H1 (cell line): Measurements from ENCODE around the gene FARS2. TPM values are rescaled to one million over a fixed set of nuclear protein-coding genes. Genes with fewer than 3 reads are reported as not detected.

Experiments
- CTCF ChIA-PET: fragments of 300-600 bp; sonication (Branson Sonifier 250); formaldehyde crosslinking; loops from one replicate; lab custom pipeline; 2021; ENCODE audit not compliant: partially characterized antibody; lab: Charles Lee
- POLR2A ChIA-PET: fragments of 300-600 bp; sonication (Branson Sonifier 250); formaldehyde crosslinking; loops from one replicate; lab custom pipeline; 2021; ENCODE audit warnings: inconsistent platforms; ENCODE audit not compliant: partially characterized antibody; lab: Charles Lee
- DNase-seq, 2 experiments: peaks; one replicate each; pipeline versions ENCODE4 v3.0.0 to v3.0.0-alpha.2; 2010 to 2022; ENCODE audit warnings: low spot score in 2 of 2, low read depth in 1 of 2, mixed read lengths in 1 of 2
- FAIRE-seq: peaks from 2 replicates; lab custom pipeline; 2011; peaks lifted over from hg19 to GRCh38; lab: Jason Lieb, UNC
- H2AFZ ChIP-seq: 2 replicates; pipeline ENCODE4 v1.8.1; 2012; ENCODE audit warnings: low read length, inconsistent platforms
- H2AK5ac ChIP-seq: 2 replicates; pipeline ENCODE4 v1.6.1; 2013; ENCODE audit warnings: low read depth, low read length
- H2BK120ac ChIP-seq: replicated peaks from 2 replicates; pipeline ENCODE3; 2013; ENCODE audit warnings: low read depth, low read length, inconsistent platforms
- H2BK12ac ChIP-seq: 2 replicates; pipeline ENCODE4 v1.6.1; 2013; ENCODE audit warnings: low read depth, low read length
- H2BK15ac ChIP-seq: 2 replicates; pipeline ENCODE4 v1.6.1; 2013; ENCODE audit warnings: low read length
- H2BK20ac ChIP-seq: 2 replicates; pipeline ENCODE4 v1.6.1; 2013; ENCODE audit warnings: low read length
- H2BK5ac ChIP-seq: 2 replicates; pipeline ENCODE4 v1.6.1; 2013; ENCODE audit warnings: low read depth, low read length
- H3K14ac ChIP-seq: 2 replicates; pipeline ENCODE4 v1.6.1; 2013; ENCODE audit warnings: inconsistent platforms; ENCODE audit not compliant: insufficient read length
- H3K18ac ChIP-seq: 2 replicates; pipeline ENCODE4 v1.6.1; 2013; ENCODE audit warnings: low read length; ENCODE audit errors: extremely low read depth
- H3K23ac ChIP-seq: 2 replicates; pipeline ENCODE4 v1.6.1; 2013; ENCODE audit warnings: inconsistent platforms; ENCODE audit not compliant: insufficient read length
- H3K23me2 ChIP-seq: 2 replicates; pipeline ENCODE4 v1.6.1; 2013; ENCODE audit warnings: low read depth, low read length
- H3K27ac ChIP-seq: 2 replicates; pipeline ENCODE4 v1.6.1; 2011; ENCODE audit warnings: low read depth, low read length, inconsistent platforms
- H3K27me3 ChIP-seq, 4 experiments: replicated peaks in 1 of 4; 1 replicate in 1 of 4; 2 replicates in 3 of 4; pipeline versions ENCODE4 v1.6.1 to v1.8.1; 2011 to 2013; ENCODE audit warnings: low read length in 3 of 4, mild to moderate bottlenecking in 3 of 4, inconsistent platforms in 2 of 4, mixed read lengths in 2 of 4, moderate library complexity in 1 of 4; ENCODE audit not compliant: control insufficient read depth in 3 of 4, insufficient read depth in 3 of 4; ENCODE audit errors: extremely low read depth in 1 of 4
- H3K36me3 ChIP-seq, 4 experiments: 2 replicates each; pipeline versions ENCODE4 v1.6.1 to v1.8.1; 2011 to 2013; ENCODE audit warnings: mild to moderate bottlenecking in 4 of 4, low read length in 3 of 4, moderate library complexity in 2 of 4, control low read depth in 1 of 4, inconsistent platforms in 1 of 4; ENCODE audit not compliant: insufficient read depth in 4 of 4, control insufficient read depth in 2 of 4
- H3K4ac ChIP-seq: replicated peaks from 2 replicates; pipeline ENCODE3; 2013; ENCODE audit warnings: low read length, low read depth, mixed read lengths, inconsistent platforms; ENCODE audit not compliant: insufficient read length
- H3K4me1 ChIP-seq, 4 experiments: replicated peaks in 1 of 4; 1 replicate in 1 of 4; 2 replicates in 3 of 4; pipeline versions ENCODE4 v1.6.1 to v1.8.1; 2011 to 2013; ENCODE audit warnings: low read length in 3 of 4, inconsistent platforms in 2 of 4, mixed read lengths in 1 of 4; ENCODE audit not compliant: insufficient read depth in 4 of 4, control insufficient read depth in 3 of 4
- H3K4me2 ChIP-seq, 2 experiments: 2 replicates each; pipeline versions ENCODE4 v1.6.1 to v1.8.1; 2011 to 2013; ENCODE audit warnings: low read depth in 2 of 2, low read length in 2 of 2, control low read depth in 1 of 2, inconsistent platforms in 1 of 2, mild to moderate bottlenecking in 1 of 2; ENCODE audit not compliant: insufficient read depth in 1 of 2
- H3K4me3 ChIP-seq, 4 experiments: fragments of 200-600, 300-600 bp in 1 of 4; sonication (generic), shearing (Covaris generic), sonication (Bioruptor Twin) in 1 of 4; 2 replicates each; pipeline versions ENCODE4 v1.5.1 to v1.8.1; 2011 to 2016; ENCODE audit warnings: low read length in 4 of 4, low read depth in 3 of 4, control low read depth in 2 of 4, inconsistent platforms in 2 of 4, mild to moderate bottlenecking in 2 of 4, mixed read lengths in 1 of 4, moderate library complexity in 1 of 4; ENCODE audit not compliant: insufficient read depth in 2 of 4; ENCODE audit errors: extremely low read depth in 1 of 4
- H3K56ac ChIP-seq: replicated peaks from 2 replicates; pipeline ENCODE3; 2013; ENCODE audit warnings: low read depth, mild to moderate bottlenecking, mixed read lengths, low read length, inconsistent platforms; ENCODE audit not compliant: insufficient read length
- H3K79me1 ChIP-seq: 2 replicates; pipeline ENCODE4 v1.6.1; 2013; ENCODE audit warnings: low read depth, low read length, control low read depth
- H3K79me2 ChIP-seq, 2 experiments: 2 replicates each; pipeline versions ENCODE4 v1.6.1 to v1.8.1; 2012 to 2013; ENCODE audit warnings: low read length in 2 of 2, mild to moderate bottlenecking in 2 of 2, inconsistent platforms in 1 of 2; ENCODE audit not compliant: insufficient read depth in 2 of 2, control insufficient read depth in 1 of 2
- H3K9ac ChIP-seq, 4 experiments: replicated peaks in 1 of 4; 1 replicate in 1 of 4; 2 replicates in 3 of 4; pipeline versions ENCODE4 v1.6.1 to v1.8.1; 2011 to 2013; ENCODE audit warnings: low read depth in 3 of 4, low read length in 3 of 4, control low read depth in 2 of 4, mild to moderate bottlenecking in 2 of 4, moderate library complexity in 2 of 4, inconsistent platforms in 1 of 4; ENCODE audit errors: extremely low read depth in 1 of 4
- H3K9me3 ChIP-seq, 2 experiments: 2 replicates each; pipeline versions ENCODE4 v1.6.1 to v1.8.1; 2012 to 2013; ENCODE audit warnings: mild to moderate bottlenecking in 2 of 2, moderate library complexity in 2 of 2, control low read depth in 1 of 2, inconsistent platforms in 1 of 2, low read depth in 1 of 2, low read length in 1 of 2, mixed read lengths in 1 of 2; ENCODE audit not compliant: insufficient read depth in 2 of 2
- H4K20me1 ChIP-seq, 2 experiments: replicated peaks in 1 of 2; 2 replicates each; pipeline versions ENCODE3 to v1.8.1; 2011 to 2013; ENCODE audit warnings: inconsistent platforms in 2 of 2, low read length in 2 of 2, mild to moderate bottlenecking in 1 of 2; ENCODE audit not compliant: insufficient read depth in 2 of 2, control insufficient read depth in 1 of 2
- H4K5ac ChIP-seq: 2 replicates; pipeline ENCODE4 v1.6.1; 2013; ENCODE audit warnings: low read length, low read depth, mixed read lengths, inconsistent platforms; ENCODE audit not compliant: insufficient read length
- H4K8ac ChIP-seq: 2 replicates; pipeline ENCODE4 v1.8.0; 2013; ENCODE audit warnings: mild to moderate bottlenecking, moderate library complexity, low read length, inconsistent platforms; ENCODE audit not compliant: insufficient read depth; ENCODE audit errors: extremely low read depth
- H4K91ac ChIP-seq: replicated peaks from 2 replicates; pipeline ENCODE3; 2013; ENCODE audit warnings: low read length, mixed read lengths, inconsistent platforms; ENCODE audit not compliant: insufficient read length
- ASH2L ChIP-seq: fragments of 200-600, 300-600 bp; sonication (generic); IDR thresholded peaks from one replicate; pipeline ENCODE4 v1.7.1; 2017; ENCODE audit warnings: low read length
- BACH1 ChIP-seq: IDR thresholded peaks from 2 replicates; pipeline ENCODE4 v1.6.1; 2012; ENCODE audit warnings: low read length, improper control_type of control experiment
- CHD1 ChIP-seq: IDR thresholded peaks from 2 replicates; pipeline ENCODE4 v1.6.1; 2012; ENCODE audit warnings: low read depth, low read length, improper control_type of control experiment
- CHD2 ChIP-seq: IDR thresholded peaks from 2 replicates; pipeline ENCODE4 v1.6.1; 2012; ENCODE audit warnings: low read length, improper control_type of control experiment
- CREB1 ChIP-seq: IDR thresholded peaks from 2 replicates; pipeline ENCODE4 v1.6.1; 2012; ENCODE audit warnings: inconsistent platforms
- EGR1 ChIP-seq: IDR thresholded peaks from 2 replicates; pipeline ENCODE4 v1.6.1; 2011; ENCODE audit warnings: low read depth, low read length, borderline replicate concordance
- KDM4A ChIP-seq: IDR thresholded peaks from one replicate; pipeline ENCODE4 v1.7.1; 2012; ENCODE audit warnings: low read depth, mild to moderate bottlenecking, moderate library complexity, low read length, inconsistent platforms; ENCODE audit not compliant: severe bottlenecking
- MAX ChIP-seq: IDR thresholded peaks from 2 replicates; pipeline ENCODE4 v1.6.1; 2012; ENCODE audit warnings: inconsistent platforms
- POLR2AphosphoS5 ChIP-seq: IDR thresholded peaks from 2 replicates; pipeline ENCODE4 v1.6.1; 2011; ENCODE audit warnings: low read depth, low read length
- RBBP5 ChIP-seq: IDR thresholded peaks from 2 replicates; pipeline ENCODE4 v1.7.1; 2012; ENCODE audit warnings: low read depth, mild to moderate bottlenecking, inconsistent platforms, low read length, moderate library complexity, borderline replicate concordance
- SP2 ChIP-seq: IDR thresholded peaks from 2 replicates; pipeline ENCODE4 v1.6.1; 2012; ENCODE audit warnings: mild to moderate bottlenecking, low read length, inconsistent platforms
- TAF7 ChIP-seq: optimal IDR thresholded peaks from 2 replicates; pipeline ENCODE3; 2011; ENCODE audit warnings: low read depth, mild to moderate bottlenecking, inconsistent platforms, low read length, moderate library complexity, borderline replicate concordance
- YY1 ChIP-seq: IDR thresholded peaks from 2 replicates; pipeline ENCODE4 v1.6.1; 2011; ENCODE audit warnings: low read depth, mild to moderate bottlenecking, low read length
- polyA plus RNA-seq, 7 experiments: library from polyadenylated mRNA; depleted of rRNA in 3 of 7; stranded (reverse) in 5 of 7; unstranded in 2 of 7; fragments of >200 nt in 5 of 7; fragments of 200-250 nt in 2 of 7; gene quantifications; 1 replicate in 5 of 7; 2 replicates in 1 of 7; 4 replicates in 1 of 7; pipeline versions ENCODE4 v1.2.1 to v1.2.3, GENCODE V29; 2011 to 2013; ENCODE audit warnings: missing spikeins in 2 of 7, mixed read lengths in 2 of 7
- total RNA-seq: library from RNA; stranded (reverse); fragmentation: NEBNext Ultra II Directional; extraction: Animal tissue kit (Norgen Biotek cat#: 25700); gene quantifications from 2 replicates; pipeline ENCODE4 v1.2.1, GENCODE V29; 2021
- TF ChIP-seq, protein P1 (sequence below), 3 experiments: IDR thresholded peaks; 1 replicate in 2 of 3; 2 replicates in 1 of 3; pipeline versions ENCODE4 v1.5.1 to v1.6.1; 2011; ENCODE audit warnings: low read length in 3 of 3, mild to moderate bottlenecking in 3 of 3, inconsistent platforms in 2 of 3, low read depth in 1 of 3, moderate library complexity in 1 of 3; ENCODE audit not compliant: insufficient read depth in 1 of 3; ENCODE audit errors: control extremely low read depth in 1 of 3

Gene FARS2
- total and polyA plus RNA-seq, 2 of the 8 experiments (the other 6 are each of a cell fraction or from before 2014, with no cell fraction given) = 11.7 to 14.4 TPM

GRCh38 chr6:5307058-5307457, 45.7 kb downstream of the FARS2 start:
- no peaks in the 10 kb centered on the region for H3K79me1 ChIP-seq
- H4K91ac ChIP-seq = no peak overlapping the region
- no peak overlapping the region for H3K9ac ChIP-seq
- H2AFZ ChIP-seq = no peak overlapping the region
- no peaks in the 10 kb centered on the region for H3K79me2 ChIP-seq
- no peak overlapping the region for H2AK5ac ChIP-seq
- no peak for DNase-seq
- no peak for FAIRE-seq
- H3K4me2 ChIP-seq = no peak overlapping the region
- no peaks in the 10 kb centered on the region for H3K27me3 ChIP-seq
- no peaks in the 10 kb centered on the region for H3K9me3 ChIP-seq
- H3K14ac ChIP-seq = no peak overlapping the region
- no peak overlapping the region for H2BK12ac ChIP-seq
- no peak overlapping the region for H3K18ac ChIP-seq
- no peak overlapping the region for H3K56ac ChIP-seq
- H3K4ac ChIP-seq = no peak overlapping the region
- H3K4me1 ChIP-seq = no peaks in the 10 kb centered on the region; a peak in 1 of 7 replicates
- ChIA-PET CTCF (interaction anchor here (10.6 kb wide), 1 partner anchor 90 kb away, joined by 126 read pairs; no protein-coding TSS in a partner anchor), POLR2A (no interaction called here)
- no peak overlapping the region for H2BK15ac ChIP-seq
- H3K36me3 ChIP-seq = no peaks in the 10 kb centered on the region
- H2BK20ac ChIP-seq = no peak overlapping the region
- no peak overlapping the region for H3K23ac ChIP-seq
- no peak overlapping the region for H2BK120ac ChIP-seq
- H3K23me2 ChIP-seq = no peaks in the 10 kb centered on the region
- no peak overlapping the region for H4K5ac ChIP-seq
- no peak overlapping the region for H2BK5ac ChIP-seq
- H3K27ac ChIP-seq = no peak overlapping the region
- H4K8ac ChIP-seq = no peak overlapping the region
- no peak overlapping the region for H3K4me3 ChIP-seq
- H4K20me1 ChIP-seq = peaks cover 0 to 2% of the 10 kb centered on the region in 2 experiments
- TF ChIP-seq EGR1 (no peak), ASH2L (no peak), YY1 (no peak), MAX (no peak), RBBP5 (no peak), POLR2AphosphoS5 (no peak), CHD2 (no peak), CREB1 (no peak), KDM4A (no peak), SP2 (no peak), BACH1 (no peak), TAF7 (no peak), CHD1 (no peak)
- TF ChIP-seq, protein P1, sequence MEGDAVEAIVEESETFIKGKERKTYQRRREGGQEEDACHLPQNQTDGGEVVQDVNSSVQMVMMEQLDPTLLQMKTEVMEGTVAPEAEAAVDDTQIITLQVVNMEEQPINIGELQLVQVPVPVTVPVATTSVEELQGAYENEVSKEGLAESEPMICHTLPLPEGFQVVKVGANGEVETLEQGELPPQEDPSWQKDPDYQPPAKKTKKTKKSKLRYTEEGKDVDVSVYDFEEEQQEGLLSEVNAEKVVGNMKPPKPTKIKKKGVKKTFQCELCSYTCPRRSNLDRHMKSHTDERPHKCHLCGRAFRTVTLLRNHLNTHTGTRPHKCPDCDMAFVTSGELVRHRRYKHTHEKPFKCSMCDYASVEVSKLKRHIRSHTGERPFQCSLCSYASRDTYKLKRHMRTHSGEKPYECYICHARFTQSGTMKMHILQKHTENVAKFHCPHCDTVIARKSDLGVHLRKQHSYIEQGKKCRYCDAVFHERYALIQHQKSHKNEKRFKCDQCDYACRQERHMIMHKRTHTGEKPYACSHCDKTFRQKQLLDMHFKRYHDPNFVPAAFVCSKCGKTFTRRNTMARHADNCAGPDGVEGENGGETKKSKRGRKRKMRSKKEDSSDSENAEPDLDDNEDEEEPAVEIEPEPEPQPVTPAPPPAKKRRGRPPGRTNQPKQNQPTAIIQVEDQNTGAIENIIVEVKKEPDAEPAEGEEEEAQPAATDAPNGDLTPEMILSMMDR (IDR thresholded peaks at IDR 0.05; ENCODE audit: control extremely low read depth in 1 of 3, insufficient read depth in 1 of 3, low read depth in 1 of 3, low read length in 3 of 3) = no peak
